Liver (tissue), 3 donors: ENCODE data around the gene STXBP4.

ENCODE experiments used
- EGR1 ChIP-seq, 2 donors: IDR thresholded peaks; 2 replicates each; pipeline ENCODE4 v1.6.1; 2016 to 2018; ENCODE audit warnings: antibody characterized with exemption in 2 of 2, low read depth in 2 of 2
- FOXA1 ChIP-seq: IDR thresholded peaks from 2 replicates; pipeline ENCODE4 v1.6.1; 2016; ENCODE audit warnings: antibody characterized with exemption
- HNF4A ChIP-seq, 2 donors: conservative IDR thresholded peaks; 2 replicates each; pipeline ENCODE4 v1.6.1; 2016; ENCODE audit warnings: antibody characterized with exemption in 2 of 2, mild to moderate bottlenecking in 2 of 2
- NR2F2 ChIP-seq: IDR thresholded peaks from 2 replicates; pipeline ENCODE4 v1.6.1; 2016; ENCODE audit warnings: antibody characterized with exemption
- RAD21 ChIP-seq, 2 donors: IDR thresholded peaks; 2 replicates each; pipeline ENCODE4 v1.6.1; 2016; ENCODE audit warnings: antibody characterized with exemption in 2 of 2, mild to moderate bottlenecking in 2 of 2
- REST ChIP-seq: IDR thresholded peaks from 2 replicates; pipeline ENCODE4 v1.6.1; 2016; ENCODE audit warnings: antibody characterized with exemption, mild to moderate bottlenecking
- YY1 ChIP-seq: IDR thresholded peaks from 2 replicates; pipeline ENCODE4 v1.6.1; 2016; ENCODE audit warnings: antibody characterized with exemption, mild to moderate bottlenecking
- TF ChIP-seq, protein P1 (sequence below): fragments of 150-350 bp; IDR thresholded peaks from 2 replicates; pipeline ENCODE4 v1.5.1; 2017; ENCODE audit warnings: improper control_type of control experiment, low read depth, low read length; ENCODE audit not compliant: missing input control
- TF ChIP-seq, protein P2 (sequence below): IDR thresholded peaks from 2 replicates; pipeline ENCODE4 v1.6.1; 2016; ENCODE audit warnings: antibody characterized with exemption
- donor health status: healthy.
- donor health status: healthy.

DNA sequence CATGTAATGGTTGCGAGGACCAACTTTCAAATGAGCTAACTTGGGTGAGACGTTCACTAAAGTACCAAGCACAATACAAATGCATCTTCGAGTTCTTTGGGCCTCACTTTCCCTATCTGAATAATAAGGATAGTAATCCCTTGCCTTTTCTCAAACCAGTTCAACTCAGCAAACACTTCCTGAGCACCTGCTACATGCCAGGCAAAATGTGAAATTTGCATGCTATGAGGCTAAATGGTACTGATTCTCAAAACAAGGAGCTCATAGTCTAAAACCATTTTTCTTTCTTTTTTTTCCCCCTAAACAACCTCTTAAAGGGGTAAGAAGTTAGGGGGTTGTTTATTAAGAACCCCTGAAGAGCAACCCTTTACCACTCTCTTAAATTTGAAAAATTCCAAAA, 194.8 kb downstream of the STXBP4 start:
- no peak for TF ChIP-seq REST
- TF ChIP-seq, protein P1, sequence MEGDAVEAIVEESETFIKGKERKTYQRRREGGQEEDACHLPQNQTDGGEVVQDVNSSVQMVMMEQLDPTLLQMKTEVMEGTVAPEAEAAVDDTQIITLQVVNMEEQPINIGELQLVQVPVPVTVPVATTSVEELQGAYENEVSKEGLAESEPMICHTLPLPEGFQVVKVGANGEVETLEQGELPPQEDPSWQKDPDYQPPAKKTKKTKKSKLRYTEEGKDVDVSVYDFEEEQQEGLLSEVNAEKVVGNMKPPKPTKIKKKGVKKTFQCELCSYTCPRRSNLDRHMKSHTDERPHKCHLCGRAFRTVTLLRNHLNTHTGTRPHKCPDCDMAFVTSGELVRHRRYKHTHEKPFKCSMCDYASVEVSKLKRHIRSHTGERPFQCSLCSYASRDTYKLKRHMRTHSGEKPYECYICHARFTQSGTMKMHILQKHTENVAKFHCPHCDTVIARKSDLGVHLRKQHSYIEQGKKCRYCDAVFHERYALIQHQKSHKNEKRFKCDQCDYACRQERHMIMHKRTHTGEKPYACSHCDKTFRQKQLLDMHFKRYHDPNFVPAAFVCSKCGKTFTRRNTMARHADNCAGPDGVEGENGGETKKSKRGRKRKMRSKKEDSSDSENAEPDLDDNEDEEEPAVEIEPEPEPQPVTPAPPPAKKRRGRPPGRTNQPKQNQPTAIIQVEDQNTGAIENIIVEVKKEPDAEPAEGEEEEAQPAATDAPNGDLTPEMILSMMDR: no peak
- TF ChIP-seq RAD21 (IDR thresholded peaks at IDR 0.05): no peak
- no peak for TF ChIP-seq HNF4A (conservative IDR thresholded peaks at IDR 0.05)
- no peak for TF ChIP-seq FOXA1
- TF ChIP-seq, protein P2, sequence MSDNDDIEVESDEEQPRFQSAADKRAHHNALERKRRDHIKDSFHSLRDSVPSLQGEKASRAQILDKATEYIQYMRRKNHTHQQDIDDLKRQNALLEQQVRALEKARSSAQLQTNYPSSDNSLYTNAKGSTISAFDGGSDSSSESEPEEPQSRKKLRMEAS: no peak
- TF ChIP-seq YY1: no peak
- no peak for TF ChIP-seq EGR1 (IDR thresholded peaks at IDR 0.05; ENCODE audit: low read depth in 2 of 2)
- no peak for TF ChIP-seq NR2F2
